ENCODE data around the gene MRGPRF. TPM values are rescaled to one million over a fixed set of nuclear protein-coding genes. Genes with fewer than 3 reads are reported as not detected.

MRGPRF gene
- polyA plus RNA-seq, 1 donor from 2014 or later, result not detected

- Histone ChIP-seq H3K9me3 (ENCODE audit: low read length) (peaks cover 4% of the 10 kb centered on the region), H3K4me2 (ENCODE audit: low read length) (no peak overlapping the region), H3K4me3 (ENCODE audit: low read length) (no peak overlapping the region), H2AFZ (ENCODE audit: low read depth, low read length) (no peak overlapping the region), H3F3A (ENCODE audit: insufficient read depth, low read length, poor library complexity, severe bottlenecking) (no peaks in the 10 kb centered on the region), H4K20me1 (ENCODE audit: insufficient read depth) (no peaks in the 10 kb centered on the region), H3K9ac (ENCODE audit: low read length) (no peak overlapping the region), H3K36me3 (ENCODE audit: insufficient read depth, low read length) (no peaks in the 10 kb centered on the region), H3K9me2 (ENCODE audit: insufficient read depth, low read length) (no peaks in the 10 kb centered on the region), H3K27me3 (ENCODE audit: insufficient read depth, low read depth, low read length) (no peaks in the 10 kb centered on the region), H3K27ac (ENCODE audit: low read length) (no peak overlapping the region), H3K79me2 (replicated peaks; ENCODE audit: insufficient read depth, low read length) (no peaks in the 10 kb centered on the region)
- TF ChIP-seq REST (IDR thresholded peaks at IDR 0.05; ENCODE audit: borderline replicate concordance) (no peak), POLR2AphosphoS5 (IDR thresholded peaks at IDR 0.05) (no peak), SMC3 (conservative IDR thresholded peaks at IDR 0.05; ENCODE audit: poor library complexity) (no peak), RAD21 (conservative IDR thresholded peaks at IDR 0.05) (no peak), MXI1 (conservative IDR thresholded peaks at IDR 0.05; ENCODE audit: poor library complexity, severe bottlenecking) (no peak), CTCF (IDR thresholded peaks at IDR 0.05; ENCODE audit: poor library complexity, severe bottlenecking) (no peak), EP300 (conservative IDR thresholded peaks at IDR 0.05; ENCODE audit: poor library complexity, severe bottlenecking) (no peak), EZH2 (IDR thresholded peaks at IDR 0.05; ENCODE audit: borderline replicate concordance, insufficient read depth, low read length, poor library complexity, severe bottlenecking) (no peak), TAF1 (IDR thresholded peaks at IDR 0.05; ENCODE audit: low read depth) (no peak)
Observed at GRCh38 chr11:68966894-68967780, 45.9 kb downstream of the MRGPRF start.

GRCh38 chr11:68965901-68966853 lies 46.9 kb downstream of the MRGPRF start:
- H3K4me2 ChIP-seq (ENCODE audit: low read length), result no peak overlapping the region

More at GRCh38 chr11:68965901-68966853, 46.9 kb downstream of the MRGPRF start:
- Histone ChIP-seq H3K79me2 (replicated peaks; ENCODE audit: insufficient read depth, low read length) (no peaks in the 10 kb centered on the region), H3K27me3 (ENCODE audit: insufficient read depth, low read depth, low read length) (no peaks in the 10 kb centered on the region), H2AFZ (ENCODE audit: low read depth, low read length) (no peak overlapping the region), H3K9ac (ENCODE audit: low read length) (no peak overlapping the region), H4K20me1 (ENCODE audit: insufficient read depth) (no peaks in the 10 kb centered on the region), H3K36me3 (ENCODE audit: insufficient read depth, low read length) (no peaks in the 10 kb centered on the region), H3K4me3 (ENCODE audit: low read length) (no peak overlapping the region), H3K9me2 (ENCODE audit: insufficient read depth, low read length) (no peaks in the 10 kb centered on the region), H3F3A (ENCODE audit: insufficient read depth, low read length, poor library complexity, severe bottlenecking) (no peaks in the 10 kb centered on the region), H3K9me3 (ENCODE audit: low read length) (peaks cover 4% of the 10 kb centered on the region), H3K27ac (ENCODE audit: low read length) (no peak overlapping the region)
- TF ChIP-seq REST (IDR thresholded peaks at IDR 0.05; ENCODE audit: borderline replicate concordance) (no peak), EZH2 (IDR thresholded peaks at IDR 0.05; ENCODE audit: borderline replicate concordance, insufficient read depth, low read length, poor library complexity, severe bottlenecking) (no peak), MXI1 (conservative IDR thresholded peaks at IDR 0.05; ENCODE audit: poor library complexity, severe bottlenecking) (no peak), CTCF (IDR thresholded peaks at IDR 0.05; ENCODE audit: poor library complexity, severe bottlenecking) (no peak), RAD21 (conservative IDR thresholded peaks at IDR 0.05) (no peak), SMC3 (conservative IDR thresholded peaks at IDR 0.05; ENCODE audit: poor library complexity) (no peak), POLR2AphosphoS5 (IDR thresholded peaks at IDR 0.05) (no peak), TAF1 (IDR thresholded peaks at IDR 0.05; ENCODE audit: low read depth) (no peak), EP300 (conservative IDR thresholded peaks at IDR 0.05; ENCODE audit: poor library complexity, severe bottlenecking) (no peak)

All from neural cell (in vitro differentiated cells).